GM19238 (cell line): ENCODE data around the gene HLA-B.
"Not testable (repeated sequence)": the region's sequence is repeated elsewhere in the genome, so short reads cannot be mapped to it uniquely, and the experiment has no call there.

ENCODE experiments used
- DNase-seq: peaks from one replicate; pipeline ENCODE4 v3.0.0; 2011; ENCODE audit warnings: low spot score; ENCODE audit not compliant: insufficient read length

The HLA-B gene

GRCh38 chr6:31356946-31357466, at the start of gene HLA-B:
Gene HLA-B (minus strand): TSS chr6:31357179. CDS start chr6:31357158, 21 bp downstream.
- peak; percentile 42 for DNase-seq

- no peak for DNase-seq
Observed at GRCh38 chr6:31405996-31406395, 49.0 kb upstream of the HLA-B start.

- DNase-seq = not testable (repeated sequence)
Observed at GRCh38 chr6:31404061-31404364, 47.0 kb upstream of the HLA-B start.

- DNase-seq = peak; percentile 85
Observed at GRCh38 chr6:31403283-31404060, 46.5 kb upstream of the HLA-B start, which contains the start of gene MICA. Gene MICA (plus strand): TSS chr6:31403595. CDS start chr6:31403633, 38 bp downstream.

GRCh38 chr6:31402324-31403282, 45.6 kb upstream of the HLA-B start:
- DNase-seq = peak; percentile 5

GRCh38 chr6:31401403-31401802, 44.4 kb upstream of the HLA-B start:
- no peak for DNase-seq

- DNase-seq = peak; percentile 51
Observed at GRCh38 chr6:31400467-31401289, 43.7 kb upstream of the HLA-B start.

GRCh38 chr6:31399589-31400466, 42.8 kb upstream of the HLA-B start:
- peak; percentile 46 for DNase-seq

- no peak for DNase-seq
Observed at GRCh38 chr6:31397901-31398525, 41.0 kb upstream of the HLA-B start.

- DNase-seq = not testable (repeated sequence)
Observed at GRCh38 chr6:31397153-31397499, 40.1 kb upstream of the HLA-B start.

GRCh38 chr6:31396422-31397152, 39.6 kb upstream of the HLA-B start:
- peak; percentile 40 for DNase-seq

- no peak for DNase-seq
Observed at GRCh38 chr6:31395832-31396231, 38.9 kb upstream of the HLA-B start.

GRCh38 chr6:31394381-31394780, 37.4 kb upstream of the HLA-B start:
- no peak for DNase-seq

GRCh38 chr6:31393932-31394331, 37.0 kb upstream of the HLA-B start:
- no peak for DNase-seq

GRCh38 chr6:31389802-31390132, 32.8 kb upstream of the HLA-B start:
- DNase-seq = not testable (repeated sequence)

- not testable (repeated sequence) for DNase-seq
Observed at GRCh38 chr6:31388916-31389801, 32.2 kb upstream of the HLA-B start.

GRCh38 chr6:31386977-31387376, 30.0 kb upstream of the HLA-B start:
- DNase-seq = no peak

- DNase-seq = no peak
Observed at GRCh38 chr6:31386099-31386498, 29.1 kb upstream of the HLA-B start.
